Panc1 (cell line): Measurements from ENCODE around the gene PPP2R5A. TPM values are rescaled to one million over a fixed set of nuclear protein-coding genes. Genes with fewer than 3 reads are reported as not detected.

Experiments used
- ATAC-seq: fragments of 200-7000 bp; cut with Tn5 transposase; 2 replicates; pipeline ENCODE4 v1.9.1; 2020; ENCODE audit warnings: mild to moderate bottlenecking, moderate library complexity
- BruUV-seq: library from RNA; stranded (reverse); fragments of 400-500 nt; replicated peaks from 2 replicates; lab custom pipeline; 2021; lab: Mats Ljungman, UMichigan
- CTCF ChIA-PET: fragments of 300-600 bp; sonication (Branson Sonifier 250); formaldehyde crosslinking; loops from one replicate; lab custom pipeline; 2022; ENCODE audit warnings: antibody characterized with exemption; lab: Charles Lee
- POLR2A ChIA-PET: fragments of 300-600 bp; sonication (Branson Sonifier 250); formaldehyde crosslinking; loops from one replicate; lab custom pipeline; 2022; ENCODE audit warnings: antibody characterized with exemption; lab: Charles Lee
- DNase-seq: peaks from one replicate; pipeline ENCODE4 v3.0.0-alpha.2; 2010; ENCODE audit warnings: low read depth, low spot score
- H3K27ac ChIP-seq: 2 replicates; pipeline ENCODE4 v1.5.1; 2011; ENCODE audit warnings: mild to moderate bottlenecking, low read length, inconsistent platforms
- H3K27me3 ChIP-seq: fragments of 200-500 bp; sonication (Bioruptor generic); 2 replicates; pipeline ENCODE4 v1.6.0; 2014; ENCODE audit warnings: low read length, inconsistent platforms; ENCODE audit not compliant: control insufficient read depth, insufficient read depth
- H3K36me3 ChIP-seq: fragments of 200-500 bp; sonication (Bioruptor generic); 2 replicates; pipeline ENCODE4 v1.5.1; 2014; ENCODE audit warnings: inconsistent platforms, mild to moderate bottlenecking, low read length, moderate library complexity; ENCODE audit not compliant: control insufficient read depth, insufficient read depth
- H3K4me1 ChIP-seq: 2 replicates; pipeline ENCODE4 v1.5.1; 2011; ENCODE audit warnings: inconsistent platforms, mild to moderate bottlenecking, low read length, moderate library complexity; ENCODE audit not compliant: control insufficient read depth, insufficient read depth
- H3K4me3 ChIP-seq, 2 experiments: 2 replicates each; pipeline ENCODE4 v1.5.1; 2011 to 2012; ENCODE audit warnings: low read depth in 2 of 2, low read length in 2 of 2, mild to moderate bottlenecking in 2 of 2, inconsistent platforms in 1 of 2, moderate library complexity in 1 of 2
- H3K9me3 ChIP-seq: fragments of 200-500 bp; sonication (Bioruptor generic); 2 replicates; pipeline ENCODE4 v1.5.1; 2014; ENCODE audit warnings: low read depth, mild to moderate bottlenecking, inconsistent platforms, low read length, moderate library complexity; ENCODE audit not compliant: control insufficient read depth, insufficient read depth
- POLR2AphosphoS5 ChIP-seq: IDR thresholded peaks from 2 replicates; pipeline ENCODE4 v1.6.1; 2012; ENCODE audit warnings: mild to moderate bottlenecking, low read depth, low read length, moderate library complexity
- SIN3A ChIP-seq: IDR thresholded peaks from 2 replicates; pipeline ENCODE4 v1.6.1; 2012; ENCODE audit warnings: low read depth, mild to moderate bottlenecking, low read length, moderate library complexity, borderline replicate concordance; ENCODE audit not compliant: insufficient read depth
- TCF7L2 ChIP-seq: IDR thresholded peaks from 2 replicates; pipeline ENCODE4 v1.6.1; 2011; ENCODE audit warnings: mild to moderate bottlenecking, low read depth, low read length, inconsistent platforms
- in situ Hi-C: cut with HindIII; loops from 2 replicates; pipeline ENCODE4 v1.10.0; 2016; ENCODE audit warnings: low sequenced_read_pairs, low pct_unique_long_range_greater_than_20kb
- intact Hi-C: fragments of 100-400 bp; cut with micrococcal nuclease; formaldehyde crosslinking; loops from one replicate; pipeline ENCODE4 v1.10.0; 2022; ENCODE audit not compliant: unreplicated experiment
- total RNA-seq: library from RNA; stranded (reverse); gene quantifications from one replicate; pipeline ENCODE4 v1.2.1, GENCODE V29; 2021; ENCODE audit not compliant: unreplicated experiment
- TF ChIP-seq, protein P1 (sequence below): fragments of 450-650 bp; IDR thresholded peaks from 2 replicates; pipeline ENCODE4 v1.5.1; 2017; ENCODE audit warnings: mild to moderate bottlenecking
- TF ChIP-seq, protein P2 (sequence below), 2 experiments: IDR thresholded peaks; 2 replicates each; pipeline ENCODE4 v1.6.1; 2011 to 2012; ENCODE audit warnings: low read depth in 2 of 2, control low read depth in 1 of 2, low read length in 1 of 2, mild to moderate bottlenecking in 1 of 2, moderate library complexity in 1 of 2; ENCODE audit not compliant: insufficient read depth in 1 of 2

PPP2R5A gene
- total RNA-seq, 1 experiment from 2014 or later: 44.3 TPM

DNA sequence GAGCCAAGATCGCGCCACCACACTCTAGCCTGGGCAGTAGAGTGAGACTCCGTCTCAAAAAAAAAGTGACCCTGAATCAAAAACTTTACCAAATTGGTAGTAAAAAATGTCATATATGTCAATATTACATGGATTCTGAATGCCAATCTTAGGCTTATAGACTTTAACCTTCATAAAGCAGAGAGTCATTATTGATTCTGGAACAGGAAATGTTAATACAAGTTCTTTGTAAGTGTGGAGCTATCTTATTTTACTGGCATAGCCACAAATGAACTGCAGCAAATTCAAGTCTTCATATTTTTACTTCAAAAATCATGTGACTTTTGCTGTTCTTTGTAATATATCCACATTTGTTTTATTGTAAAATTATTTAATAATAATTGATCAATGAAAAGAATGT lies 41.3 kb downstream of the PPP2R5A start:
- no peaks in the 10 kb centered on the region for H3K4me1 ChIP-seq
- TF ChIP-seq TCF7L2 (no peak), SIN3A (no peak), POLR2AphosphoS5 (no peak)
- TF ChIP-seq, protein P1, sequence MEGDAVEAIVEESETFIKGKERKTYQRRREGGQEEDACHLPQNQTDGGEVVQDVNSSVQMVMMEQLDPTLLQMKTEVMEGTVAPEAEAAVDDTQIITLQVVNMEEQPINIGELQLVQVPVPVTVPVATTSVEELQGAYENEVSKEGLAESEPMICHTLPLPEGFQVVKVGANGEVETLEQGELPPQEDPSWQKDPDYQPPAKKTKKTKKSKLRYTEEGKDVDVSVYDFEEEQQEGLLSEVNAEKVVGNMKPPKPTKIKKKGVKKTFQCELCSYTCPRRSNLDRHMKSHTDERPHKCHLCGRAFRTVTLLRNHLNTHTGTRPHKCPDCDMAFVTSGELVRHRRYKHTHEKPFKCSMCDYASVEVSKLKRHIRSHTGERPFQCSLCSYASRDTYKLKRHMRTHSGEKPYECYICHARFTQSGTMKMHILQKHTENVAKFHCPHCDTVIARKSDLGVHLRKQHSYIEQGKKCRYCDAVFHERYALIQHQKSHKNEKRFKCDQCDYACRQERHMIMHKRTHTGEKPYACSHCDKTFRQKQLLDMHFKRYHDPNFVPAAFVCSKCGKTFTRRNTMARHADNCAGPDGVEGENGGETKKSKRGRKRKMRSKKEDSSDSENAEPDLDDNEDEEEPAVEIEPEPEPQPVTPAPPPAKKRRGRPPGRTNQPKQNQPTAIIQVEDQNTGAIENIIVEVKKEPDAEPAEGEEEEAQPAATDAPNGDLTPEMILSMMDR: no peak
- TF ChIP-seq, protein P2, sequence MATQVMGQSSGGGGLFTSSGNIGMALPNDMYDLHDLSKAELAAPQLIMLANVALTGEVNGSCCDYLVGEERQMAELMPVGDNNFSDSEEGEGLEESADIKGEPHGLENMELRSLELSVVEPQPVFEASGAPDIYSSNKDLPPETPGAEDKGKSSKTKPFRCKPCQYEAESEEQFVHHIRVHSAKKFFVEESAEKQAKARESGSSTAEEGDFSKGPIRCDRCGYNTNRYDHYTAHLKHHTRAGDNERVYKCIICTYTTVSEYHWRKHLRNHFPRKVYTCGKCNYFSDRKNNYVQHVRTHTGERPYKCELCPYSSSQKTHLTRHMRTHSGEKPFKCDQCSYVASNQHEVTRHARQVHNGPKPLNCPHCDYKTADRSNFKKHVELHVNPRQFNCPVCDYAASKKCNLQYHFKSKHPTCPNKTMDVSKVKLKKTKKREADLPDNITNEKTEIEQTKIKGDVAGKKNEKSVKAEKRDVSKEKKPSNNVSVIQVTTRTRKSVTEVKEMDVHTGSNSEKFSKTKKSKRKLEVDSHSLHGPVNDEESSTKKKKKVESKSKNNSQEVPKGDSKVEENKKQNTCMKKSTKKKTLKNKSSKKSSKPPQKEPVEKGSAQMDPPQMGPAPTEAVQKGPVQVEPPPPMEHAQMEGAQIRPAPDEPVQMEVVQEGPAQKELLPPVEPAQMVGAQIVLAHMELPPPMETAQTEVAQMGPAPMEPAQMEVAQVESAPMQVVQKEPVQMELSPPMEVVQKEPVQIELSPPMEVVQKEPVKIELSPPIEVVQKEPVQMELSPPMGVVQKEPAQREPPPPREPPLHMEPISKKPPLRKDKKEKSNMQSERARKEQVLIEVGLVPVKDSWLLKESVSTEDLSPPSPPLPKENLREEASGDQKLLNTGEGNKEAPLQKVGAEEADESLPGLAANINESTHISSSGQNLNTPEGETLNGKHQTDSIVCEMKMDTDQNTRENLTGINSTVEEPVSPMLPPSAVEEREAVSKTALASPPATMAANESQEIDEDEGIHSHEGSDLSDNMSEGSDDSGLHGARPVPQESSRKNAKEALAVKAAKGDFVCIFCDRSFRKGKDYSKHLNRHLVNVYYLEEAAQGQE (IDR thresholded peaks at IDR 0.05; ENCODE audit: insufficient read depth in 1 of 2, low read depth in 2 of 2, low read length in 1 of 2): no peak
- no peak overlapping the region for H3K4me3 ChIP-seq
- intact Hi-C loops: no loop called here
- ChIA-PET POLR2A (no interaction called here), CTCF (no interaction called here)
- in situ Hi-C loops: no loop called here
- H3K27ac ChIP-seq: no peak overlapping the region
- no peak for ATAC-seq
- BruUV-seq: no TSS peak
- H3K36me3 ChIP-seq: no peaks in the 10 kb centered on the region
- DNase-seq: no peak
- no peaks in the 10 kb centered on the region for H3K27me3 ChIP-seq
- no peaks in the 10 kb centered on the region for H3K9me3 ChIP-seq

DNA sequence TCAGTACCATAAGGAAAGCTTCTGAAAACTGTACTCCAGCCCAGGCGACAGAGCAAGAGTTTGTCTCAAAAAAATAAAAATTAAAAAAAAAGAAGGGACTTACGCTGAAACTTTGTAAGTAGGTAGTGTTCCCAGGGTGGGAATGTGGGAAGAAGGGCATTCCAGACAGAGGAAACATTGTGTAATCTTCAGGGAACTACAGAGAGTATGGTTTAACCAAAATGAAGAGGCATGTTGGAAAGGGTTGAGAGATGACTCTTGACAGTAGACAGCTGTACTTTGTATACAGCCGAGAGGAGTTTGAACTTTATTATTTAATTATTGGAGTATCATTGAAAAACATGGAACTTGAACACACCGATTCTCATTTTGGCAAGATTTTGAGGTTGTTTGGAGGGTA lies 43.0 kb downstream of the PPP2R5A start:
- ATAC-seq (no peak), DNase-seq (no peak)
- intact Hi-C loops: no loop called here
- no peak for TF ChIP-seq TCF7L2
- no peaks in the 10 kb centered on the region for H3K4me1 ChIP-seq
- in situ Hi-C loops: no loop called here
- no peaks in the 10 kb centered on the region for H3K9me3 ChIP-seq
- no peak overlapping the region for H3K4me3 ChIP-seq
- CTCF ChIA-PET: no interaction called here
- POLR2A ChIA-PET: no interaction called here
- H3K27me3 ChIP-seq: no peaks in the 10 kb centered on the region
- no peaks in the 10 kb centered on the region for H3K36me3 ChIP-seq
- no peak overlapping the region for H3K27ac ChIP-seq
- no TSS peak for BruUV-seq

DNA sequence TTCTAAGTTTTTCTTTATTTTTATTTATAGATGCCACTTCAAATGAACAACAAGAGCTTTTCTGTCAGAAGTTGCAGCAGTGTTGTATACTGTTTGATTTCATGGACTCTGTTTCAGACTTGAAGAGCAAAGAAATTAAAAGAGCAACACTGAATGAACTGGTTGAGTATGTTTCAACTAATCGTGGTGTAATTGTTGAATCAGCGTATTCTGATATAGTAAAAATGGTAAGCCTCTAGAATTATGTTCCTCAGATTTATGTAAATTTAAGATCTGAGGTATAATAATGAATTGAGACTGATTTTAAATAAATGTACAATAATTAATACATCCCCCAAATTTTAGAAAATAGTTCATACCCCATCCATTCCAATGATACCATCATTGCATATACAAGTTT lies 43.9 kb downstream of the PPP2R5A start:
- Histone ChIP-seq H3K27me3 (no peaks in the 10 kb centered on the region), H3K36me3 (peaks cover 5% of the 10 kb centered on the region; the same call in 1 of the 2 replicates), H3K4me3 (no peak overlapping the region), H3K4me1 (no peaks in the 10 kb centered on the region), H3K27ac (no peak overlapping the region), H3K9me3 (no peaks in the 10 kb centered on the region)
- no peak for DNase-seq
- no TSS peak for BruUV-seq
- in situ Hi-C loops (no loop called here), intact Hi-C loops (no loop called here)
- ChIA-PET POLR2A (no interaction called here), CTCF (no interaction called here)
- TF ChIP-seq, protein P1: no peak
- TF ChIP-seq TCF7L2: no peak
- no peak for TF ChIP-seq SIN3A
- no peak for TF ChIP-seq POLR2AphosphoS5
- TF ChIP-seq, protein P2 (IDR thresholded peaks at IDR 0.05; ENCODE audit: insufficient read depth in 1 of 2, low read depth in 2 of 2, low read length in 1 of 2): no peak
- ATAC-seq: no peak
